ENCODE data around the gene SLC6A3. TPM values are rescaled to one million over a fixed set of nuclear protein-coding genes. Genes with fewer than 3 reads are reported as not detected.

The SLC6A3 gene
- total and polyA plus RNA-seq, 9 of the 15 experiments (the other 6 are each of a cell fraction or from before 2014, with no cell fraction given) = not detected

DNA sequence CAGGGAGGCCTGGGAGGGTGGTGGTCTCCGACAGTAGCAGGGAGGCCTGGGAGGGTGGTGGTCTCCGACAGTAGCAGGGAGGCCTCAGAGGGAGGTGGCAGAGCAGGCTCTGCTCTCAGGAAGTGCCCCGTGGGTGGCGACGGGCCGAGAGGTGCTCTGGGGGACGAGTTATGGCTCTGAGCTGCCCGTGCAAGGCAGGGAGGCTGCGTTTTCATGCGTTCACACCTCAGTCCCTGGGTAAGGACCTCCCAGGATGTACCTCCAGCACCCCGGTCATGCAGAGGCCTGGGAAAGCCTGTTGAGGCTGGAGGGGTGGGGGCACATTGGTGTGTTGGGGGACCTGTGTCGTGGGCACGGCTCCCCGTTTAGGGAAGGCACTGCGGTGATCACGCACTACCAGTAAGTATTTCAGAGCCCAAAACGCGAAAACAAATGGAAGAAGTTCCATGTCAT, 63.0 kb downstream of the SLC6A3 start:
- ATAC-seq = no peak
- in situ Hi-C loops (cut with MboI) = no loop called here
- Histone ChIP-seq H3K27me3 (ENCODE audit: control insufficient read depth in 2 of 2, insufficient read depth in 2 of 2, low read length in 2 of 2) (peaks cover 60 to 93% of the 10 kb centered on the region in 2 experiments), H3K27ac (ENCODE audit: extremely low read depth, low read depth, low read length) (no peak overlapping the region), H3K9me1 (ENCODE audit: control insufficient read depth, insufficient read depth, low read length) (no peaks in the 10 kb centered on the region), H3K4me3 (no peak overlapping the region), H2AFZ (ENCODE audit: low read depth, low read length) (no peak overlapping the region), H3K4me2 (ENCODE audit: insufficient read depth, low read length) (no peak overlapping the region), H3K4me1 (replicated peaks in 1 of 2; ENCODE audit: control insufficient read depth in 2 of 2, insufficient read depth in 2 of 2, low read length in 2 of 2) (peaks cover 4 to 26% of the 10 kb centered on the region in 2 experiments; a peak in 3 of 5 replicates), H3K9me3 (replicated peaks; ENCODE audit: control insufficient read depth, insufficient read depth, low read depth, low read length) (0 out of 2 replicates have a peak, but pooled peaks cover 6% of the 10 kb centered on the region), H3K9ac (ENCODE audit: insufficient read depth in 1 of 2, low read depth in 2 of 2, low read length in 2 of 2) (no peak overlapping the region), H3K36me3 (ENCODE audit: control insufficient read depth, insufficient read depth, low read length) (no peaks in the 10 kb centered on the region), H3K79me2 (ENCODE audit: control insufficient read depth, insufficient read depth, low read length) (no peaks in the 10 kb centered on the region), H4K20me1 (replicated peaks; ENCODE audit: control insufficient read depth, insufficient read depth, low read length) (peaks cover 10% of the 10 kb centered on the region; the same call in 1 of the 2 replicates)
- no TSS peak for BruUV-seq (replicated peaks)
- TF ChIP-seq KAT8 (IDR thresholded peaks at IDR 0.05; ENCODE audit: low read depth) (no peak), SRF (CRISPR knock-in tag; IDR thresholded peaks at IDR 0.05) (no peak)
- intact Hi-C loops (cut with micrococcal nuclease) = loop anchor here (10.0 kb wide), 1 partner anchor 263 kb away; no protein-coding TSS in a partner anchor
- CTCF ChIA-PET (ENCODE audit: low intra/inter-chr PET ratio) = no interaction called here
- 4% methylated on average over 18 of the region's 18 CpGs for WGBS (ENCODE audit: insufficient coverage, low coverage, missing lambda C conversion rate)
- FAIRE-seq = no peak
- DNase-seq (ENCODE audit: extremely low read depth in 1 of 4, low spot score in 3 of 4) = no peak
- POLR2A ChIA-PET = no interaction called here

- peaks cover 4 to 23% of the 10 kb centered on the region in 2 experiments; a peak in 3 of 5 replicates for H3K4me1 ChIP-seq (replicated peaks in 1 of 2; ENCODE audit: control insufficient read depth in 2 of 2, insufficient read depth in 2 of 2, low read length in 2 of 2)
- no peak overlapping the region for H3K9ac ChIP-seq (ENCODE audit: insufficient read depth in 1 of 2, low read depth in 2 of 2, low read length in 2 of 2)
- H3K27me3 ChIP-seq (ENCODE audit: control insufficient read depth in 2 of 2, insufficient read depth in 2 of 2, low read length in 2 of 2) = peaks cover 60 to 93% of the 10 kb centered on the region in 2 experiments
- POLR2A ChIA-PET = no interaction called here
- FAIRE-seq (peak; percentile 19), DNase-seq (ENCODE audit: extremely low read depth in 1 of 4, low spot score in 3 of 4) (no peak), ATAC-seq (no peak)
- no peak overlapping the region for H2AFZ ChIP-seq (ENCODE audit: low read depth, low read length)
- H3K27ac ChIP-seq (ENCODE audit: extremely low read depth, low read depth, low read length) = no peak overlapping the region
- intact Hi-C loops (cut with micrococcal nuclease) (loop anchor here (10.0 kb wide), 1 partner anchor 263 kb away; no protein-coding TSS in a partner anchor), in situ Hi-C loops (cut with MboI) (no loop called here)
- BruUV-seq (replicated peaks) = no TSS peak
- no peak overlapping the region for H3K4me2 ChIP-seq (ENCODE audit: insufficient read depth, low read length)
- H3K9me1 ChIP-seq (ENCODE audit: control insufficient read depth, insufficient read depth, low read length) = no peaks in the 10 kb centered on the region
- no peak overlapping the region for H3K4me3 ChIP-seq
- CTCF ChIA-PET (ENCODE audit: low intra/inter-chr PET ratio) = no interaction called here
- H3K79me2 ChIP-seq (ENCODE audit: control insufficient read depth, insufficient read depth, low read length) = no peaks in the 10 kb centered on the region
- no peaks in the 10 kb centered on the region for H3K36me3 ChIP-seq (ENCODE audit: control insufficient read depth, insufficient read depth, low read length)
- peaks cover 10% of the 10 kb centered on the region; the same call in 1 of the 2 replicates for H4K20me1 ChIP-seq (replicated peaks; ENCODE audit: control insufficient read depth, insufficient read depth, low read length)
- 0 out of 2 replicates have a peak, but pooled peaks cover 6% of the 10 kb centered on the region for H3K9me3 ChIP-seq (replicated peaks; ENCODE audit: control insufficient read depth, insufficient read depth, low read depth, low read length)
- 9% methylated on average over 25 of the region's 25 CpGs for WGBS (ENCODE audit: insufficient coverage, low coverage, missing lambda C conversion rate)
- no peak for TF ChIP-seq ARHGAP35 (IDR thresholded peaks at IDR 0.05; ENCODE audit: partially characterized antibody)
- TF ChIP-seq EGR1 (conservative IDR thresholded peaks at IDR 0.05) = peak; percentile 60
- TF ChIP-seq ZNF778 (CRISPR knock-in tag; IDR thresholded peaks at IDR 0.05) = no peak
- TF ChIP-seq AFF4 (CRISPR knock-in tag; IDR thresholded peaks at IDR 0.05) = no peak
- TF ChIP-seq, protein P1, sequence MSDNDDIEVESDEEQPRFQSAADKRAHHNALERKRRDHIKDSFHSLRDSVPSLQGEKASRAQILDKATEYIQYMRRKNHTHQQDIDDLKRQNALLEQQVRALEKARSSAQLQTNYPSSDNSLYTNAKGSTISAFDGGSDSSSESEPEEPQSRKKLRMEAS (CRISPR knock-in tag; IDR thresholded peaks at IDR 0.05) = peak; percentile 32; the same call in 1 of the 2 replicates
- TF ChIP-seq, protein P2, sequence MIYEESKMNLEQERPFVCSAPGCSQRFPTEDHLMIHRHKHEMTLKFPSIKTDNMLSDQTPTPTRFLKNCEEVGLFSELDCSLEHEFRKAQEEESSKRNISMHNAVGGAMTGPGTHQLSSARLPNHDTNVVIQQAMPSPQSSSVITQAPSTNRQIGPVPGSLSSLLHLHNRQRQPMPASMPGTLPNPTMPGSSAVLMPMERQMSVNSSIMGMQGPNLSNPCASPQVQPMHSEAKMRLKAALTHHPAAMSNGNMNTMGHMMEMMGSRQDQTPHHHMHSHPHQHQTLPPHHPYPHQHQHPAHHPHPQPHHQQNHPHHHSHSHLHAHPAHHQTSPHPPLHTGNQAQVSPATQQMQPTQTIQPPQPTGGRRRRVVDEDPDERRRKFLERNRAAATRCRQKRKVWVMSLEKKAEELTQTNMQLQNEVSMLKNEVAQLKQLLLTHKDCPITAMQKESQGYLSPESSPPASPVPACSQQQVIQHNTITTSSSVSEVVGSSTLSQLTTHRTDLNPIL (CRISPR knock-in tag; IDR thresholded peaks at IDR 0.05) = no peak
These were observed 63.6 kb downstream of the SLC6A3 start for GRCh38 chr5:1381370-1382247.
